ENCODE results near the gene METTL9.

The METTL9 gene

GRCh38 chr16:21702276-21702675, 102.9 kb downstream of the METTL9 start:
- no peaks in the 10 kb centered on the region for H3K9me3 Mint-ChIP-seq
- no peak for DNase-seq
- H3K36me3 Mint-ChIP-seq (ENCODE audit: low read depth) = no peaks in the 10 kb centered on the region

GRCh38 chr16:21703156-21703555, 103.8 kb downstream of the METTL9 start:
- DNase-seq = no peak
- no peak for ATAC-seq
- H3K4me3 Mint-ChIP-seq = no peak overlapping the region
- peaks cover 9% of the 10 kb centered on the region for H3K4me1 Mint-ChIP-seq
- peaks cover 2% of the 10 kb centered on the region for H3K27me3 Mint-ChIP-seq
- H3K27ac Mint-ChIP-seq = no peak overlapping the region
- H3K36me3 Mint-ChIP-seq (ENCODE audit: low read depth) = no peaks in the 10 kb centered on the region
- H3K9me3 Mint-ChIP-seq = no peaks in the 10 kb centered on the region

More at GRCh38 chr16:21702276-21702675, 102.9 kb downstream of the METTL9 start:
- H3K4me3 Mint-ChIP-seq = no peak overlapping the region
- no peak overlapping the region for H3K27ac Mint-ChIP-seq
- H3K4me1 Mint-ChIP-seq = peaks cover 9% of the 10 kb centered on the region
- peaks cover 2% of the 10 kb centered on the region for H3K27me3 Mint-ChIP-seq
- ATAC-seq = no peak

GRCh38 chr16:21703589-21704174, 104.3 kb downstream of the METTL9 start:
- no peaks in the 10 kb centered on the region for H3K36me3 Mint-ChIP-seq (ENCODE audit: low read depth)
- no peaks in the 10 kb centered on the region for H3K9me3 Mint-ChIP-seq
- ATAC-seq (no peak), DNase-seq (no peak)
- no peak overlapping the region for H3K27ac Mint-ChIP-seq
- no peak overlapping the region for H3K4me3 Mint-ChIP-seq
- peaks cover 10% of the 10 kb centered on the region for H3K4me1 Mint-ChIP-seq
- peaks cover 2% of the 10 kb centered on the region for H3K27me3 Mint-ChIP-seq

GRCh38 chr16:21704266-21704665, 104.9 kb downstream of the METTL9 start:
- Mint-ChIP-seq H3K4me3 (no peak overlapping the region), H3K27me3 (peaks cover 2% of the 10 kb centered on the region), H3K4me1 (peaks cover 10% of the 10 kb centered on the region), H3K27ac (no peak overlapping the region), H3K9me3 (no peaks in the 10 kb centered on the region), H3K36me3 (ENCODE audit: low read depth) (no peaks in the 10 kb centered on the region)
- ATAC-seq (no peak), DNase-seq (no peak)

- H3K27me3 Mint-ChIP-seq = peaks cover 2% of the 10 kb centered on the region
- no peaks in the 10 kb centered on the region for H3K36me3 Mint-ChIP-seq (ENCODE audit: low read depth)
- no peak overlapping the region for H3K4me3 Mint-ChIP-seq
- ATAC-seq (peak; percentile 36), DNase-seq (no peak)
- peaks cover 10% of the 10 kb centered on the region for H3K4me1 Mint-ChIP-seq
- H3K9me3 Mint-ChIP-seq = no peaks in the 10 kb centered on the region
- no peak overlapping the region for H3K27ac Mint-ChIP-seq
These were observed 105.4 kb downstream of the METTL9 start for GRCh38 chr16:21704733-21705132.
